ENCODE measurements around the gene TPPP3.

DNA sequence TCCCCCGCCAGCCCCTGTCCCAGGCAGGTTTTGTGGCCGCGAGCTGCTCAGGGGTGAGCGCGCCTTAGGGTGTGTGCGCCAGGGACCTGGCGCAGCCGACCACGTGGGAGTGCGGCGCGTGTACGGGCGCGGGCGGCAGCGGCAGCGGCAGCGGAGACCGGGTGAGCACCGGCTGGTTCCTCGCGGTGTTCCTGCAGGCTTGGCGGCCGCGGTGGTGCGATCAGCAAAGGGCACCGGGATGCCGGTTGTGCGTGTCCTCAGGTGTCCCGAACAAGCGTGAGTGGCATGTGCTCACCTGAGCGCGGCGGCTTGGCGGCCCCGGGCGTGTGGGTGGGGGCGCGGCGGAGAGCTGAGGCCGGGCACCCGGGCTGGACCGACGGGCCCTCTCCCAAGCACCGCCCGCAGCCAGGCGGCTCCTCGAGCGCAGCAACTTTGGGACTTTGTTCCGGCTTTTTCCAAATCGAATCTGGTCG is 37.2 kb upstream of the TPPP3 start:
- TF ChIP-seq, protein P1, sequence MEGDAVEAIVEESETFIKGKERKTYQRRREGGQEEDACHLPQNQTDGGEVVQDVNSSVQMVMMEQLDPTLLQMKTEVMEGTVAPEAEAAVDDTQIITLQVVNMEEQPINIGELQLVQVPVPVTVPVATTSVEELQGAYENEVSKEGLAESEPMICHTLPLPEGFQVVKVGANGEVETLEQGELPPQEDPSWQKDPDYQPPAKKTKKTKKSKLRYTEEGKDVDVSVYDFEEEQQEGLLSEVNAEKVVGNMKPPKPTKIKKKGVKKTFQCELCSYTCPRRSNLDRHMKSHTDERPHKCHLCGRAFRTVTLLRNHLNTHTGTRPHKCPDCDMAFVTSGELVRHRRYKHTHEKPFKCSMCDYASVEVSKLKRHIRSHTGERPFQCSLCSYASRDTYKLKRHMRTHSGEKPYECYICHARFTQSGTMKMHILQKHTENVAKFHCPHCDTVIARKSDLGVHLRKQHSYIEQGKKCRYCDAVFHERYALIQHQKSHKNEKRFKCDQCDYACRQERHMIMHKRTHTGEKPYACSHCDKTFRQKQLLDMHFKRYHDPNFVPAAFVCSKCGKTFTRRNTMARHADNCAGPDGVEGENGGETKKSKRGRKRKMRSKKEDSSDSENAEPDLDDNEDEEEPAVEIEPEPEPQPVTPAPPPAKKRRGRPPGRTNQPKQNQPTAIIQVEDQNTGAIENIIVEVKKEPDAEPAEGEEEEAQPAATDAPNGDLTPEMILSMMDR (IDR thresholded peaks at IDR 0.05): no peak
- no peak for TF ChIP-seq POLR2A (IDR thresholded peaks at IDR 0.05)
